HG03521 (cell line): ENCODE data around the gene MXRA5.
"Not testable (repeated sequence)": the region's sequence is repeated elsewhere in the genome, so short reads cannot be mapped to it uniquely, and the experiment has no call there.

Experiments used
- ATAC-seq: cut with Tn5 transposase; IDR thresholded peaks from one replicate; pipeline ENCODE4 v1.9.1; 2021; ENCODE audit warnings: mild to moderate bottlenecking, moderate library complexity; ENCODE audit not compliant: unreplicated experiment

The MXRA5 gene

DNA sequence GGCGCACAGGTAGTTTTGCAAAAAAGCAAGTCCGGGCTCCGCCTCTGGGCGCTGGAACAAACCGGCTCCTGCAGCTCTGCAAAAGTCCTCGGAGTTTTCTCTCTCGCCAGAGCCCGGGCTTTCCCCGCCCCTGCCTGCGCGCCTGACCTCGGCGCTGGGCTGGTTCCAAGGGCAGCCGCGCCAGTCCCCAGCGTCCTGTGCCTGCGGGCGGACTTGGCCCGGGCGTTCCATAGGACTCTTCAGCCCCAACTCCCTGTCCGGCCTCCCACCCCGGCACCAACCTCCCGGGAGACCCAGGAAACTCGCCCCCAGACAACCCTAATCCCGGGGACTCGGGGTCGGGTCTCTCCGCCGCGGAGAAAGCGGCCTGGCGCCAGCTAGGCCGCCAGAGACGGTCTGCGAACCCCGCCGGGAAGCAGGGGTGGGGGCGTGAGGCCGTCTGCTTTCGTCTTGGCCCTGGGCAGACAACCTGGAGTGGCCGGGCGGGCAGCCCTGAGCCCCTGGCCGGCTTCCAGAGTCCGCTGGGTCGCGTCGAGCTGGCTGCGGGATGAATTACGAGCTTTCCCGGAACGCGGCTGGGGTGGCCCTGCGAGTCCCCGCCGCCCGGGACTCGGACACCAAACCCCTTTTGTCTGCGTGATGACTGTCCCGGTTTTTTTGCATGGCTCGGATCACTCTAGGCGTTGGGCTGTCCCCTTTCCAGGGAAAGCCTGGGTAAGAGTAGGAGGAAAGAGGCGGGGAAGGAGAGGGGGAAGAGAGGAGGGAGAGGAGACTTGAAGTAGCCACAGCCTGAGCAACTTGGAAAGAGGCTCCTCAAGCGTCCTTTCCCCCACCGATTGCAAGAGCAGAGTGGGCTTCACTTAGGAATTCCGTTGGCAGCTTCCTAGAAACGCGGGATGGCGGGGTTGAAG lies 916 bp downstream of the MXRA5 start:
- no peak for ATAC-seq

GRCh38 chrX:3343569-3343968 lies 2.9 kb downstream of the MXRA5 start:
- not testable (repeated sequence) for ATAC-seq

DNA sequence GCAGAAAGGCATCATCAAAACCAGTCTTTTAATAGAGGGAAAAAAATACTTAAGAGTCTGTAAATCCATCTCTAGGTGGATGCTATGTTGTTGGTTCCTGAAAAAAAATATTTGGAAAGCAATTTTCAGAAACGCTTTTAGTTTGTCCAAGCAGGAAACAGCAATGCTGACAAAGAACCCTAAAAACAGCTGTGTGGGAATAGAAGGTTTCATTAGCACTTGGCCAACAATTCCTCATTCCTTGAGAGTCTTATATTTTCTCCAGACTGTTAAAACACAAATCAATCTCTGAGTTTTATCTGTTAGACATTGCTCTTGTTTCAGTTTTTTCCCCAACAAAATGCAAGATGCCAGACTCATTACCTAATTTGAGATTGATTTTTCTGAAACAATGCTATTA lies 6.4 kb downstream of the MXRA5 start:
- no peak for ATAC-seq

- ATAC-seq, result no peak
Observed at GRCh38 chrX:3326681-3327080, 19.8 kb downstream of the MXRA5 start.

GRCh38 chrX:3320471-3321046 lies 25.9 kb downstream of the MXRA5 start:
- no peak for ATAC-seq

- no peak for ATAC-seq
Observed at GRCh38 chrX:3317191-3317718, 29.2 kb downstream of the MXRA5 start.

- no peak for ATAC-seq
Observed at GRCh38 chrX:3312109-3312508, 34.3 kb downstream of the MXRA5 start.

GRCh38 chrX:3307881-3308280 lies 38.6 kb downstream of the MXRA5 start:
- no peak for ATAC-seq

DNA sequence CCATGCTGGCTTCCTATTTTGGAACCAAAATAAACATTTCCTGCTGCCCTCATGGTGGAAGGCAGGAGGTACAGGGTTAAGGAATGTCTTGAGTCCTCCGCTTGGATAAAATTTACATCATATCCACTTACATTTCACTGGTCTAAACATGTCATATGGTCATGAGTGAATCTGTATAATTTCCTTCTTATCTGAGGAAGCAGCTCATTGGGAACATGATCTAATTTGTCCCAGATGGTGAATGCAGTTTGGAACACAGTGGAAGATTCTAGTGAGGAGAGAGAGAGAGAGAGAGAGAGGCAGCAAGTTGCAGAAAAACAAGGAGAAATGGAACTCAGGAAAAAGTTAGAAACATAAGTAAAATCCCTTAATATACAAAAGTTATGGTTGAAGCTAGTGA lies 46.8 kb downstream of the MXRA5 start:
- ATAC-seq, result no peak

- ATAC-seq, result no peak
Observed at GRCh38 chrX:3295731-3296130, 50.7 kb downstream of the MXRA5 start.

DNA sequence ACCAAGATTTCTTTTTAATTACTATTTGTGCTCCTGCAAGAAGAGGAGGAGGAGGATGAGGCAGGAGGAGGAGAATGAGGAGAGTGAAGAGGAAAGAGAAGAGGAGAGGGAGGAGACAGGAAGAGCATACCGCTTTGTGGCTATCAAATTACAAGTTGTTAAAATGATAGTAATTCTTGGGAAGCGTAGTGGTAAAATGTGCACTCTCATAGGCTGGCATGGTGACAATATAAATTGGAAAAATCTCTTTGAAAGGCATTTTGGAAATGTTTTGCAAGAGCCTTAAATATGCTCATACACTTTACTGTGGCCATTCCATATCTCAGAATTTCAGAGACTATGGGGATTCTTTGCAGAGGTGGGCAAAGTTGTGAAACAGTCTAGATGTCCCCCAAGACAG lies 53.2 kb downstream of the MXRA5 start:
- no peak for ATAC-seq

DNA sequence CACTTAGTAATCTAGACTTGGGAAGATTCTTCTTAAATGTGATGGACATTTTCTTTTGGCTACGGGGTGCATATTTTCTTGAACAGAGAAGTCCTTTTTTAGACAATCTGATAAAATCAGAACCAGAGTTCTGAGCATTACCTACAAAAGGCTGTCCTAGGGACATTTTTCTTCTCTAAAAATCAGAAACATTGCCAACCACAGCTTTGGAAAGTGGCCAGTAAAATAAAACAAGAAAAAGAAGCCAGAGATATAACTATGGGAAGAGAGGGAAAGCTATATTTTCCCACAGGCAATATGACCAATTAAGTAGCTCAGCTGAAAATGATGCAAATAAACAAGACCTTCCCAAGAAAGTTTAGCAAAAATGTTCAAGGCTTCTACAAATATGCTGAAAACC lies 55.9 kb downstream of the MXRA5 start:
- no peak for ATAC-seq

- no peak for ATAC-seq
Observed at GRCh38 chrX:3286196-3286945, 60.1 kb downstream of the MXRA5 start.

GRCh38 chrX:3280706-3281105 lies 65.7 kb downstream of the MXRA5 start:
- no peak for ATAC-seq

- ATAC-seq, result not testable (repeated sequence)
Observed at GRCh38 chrX:3273668-3274067, 72.8 kb downstream of the MXRA5 start.

GRCh38 chrX:3271834-3272186 lies 74.6 kb downstream of the MXRA5 start:
- no peak for ATAC-seq

DNA sequence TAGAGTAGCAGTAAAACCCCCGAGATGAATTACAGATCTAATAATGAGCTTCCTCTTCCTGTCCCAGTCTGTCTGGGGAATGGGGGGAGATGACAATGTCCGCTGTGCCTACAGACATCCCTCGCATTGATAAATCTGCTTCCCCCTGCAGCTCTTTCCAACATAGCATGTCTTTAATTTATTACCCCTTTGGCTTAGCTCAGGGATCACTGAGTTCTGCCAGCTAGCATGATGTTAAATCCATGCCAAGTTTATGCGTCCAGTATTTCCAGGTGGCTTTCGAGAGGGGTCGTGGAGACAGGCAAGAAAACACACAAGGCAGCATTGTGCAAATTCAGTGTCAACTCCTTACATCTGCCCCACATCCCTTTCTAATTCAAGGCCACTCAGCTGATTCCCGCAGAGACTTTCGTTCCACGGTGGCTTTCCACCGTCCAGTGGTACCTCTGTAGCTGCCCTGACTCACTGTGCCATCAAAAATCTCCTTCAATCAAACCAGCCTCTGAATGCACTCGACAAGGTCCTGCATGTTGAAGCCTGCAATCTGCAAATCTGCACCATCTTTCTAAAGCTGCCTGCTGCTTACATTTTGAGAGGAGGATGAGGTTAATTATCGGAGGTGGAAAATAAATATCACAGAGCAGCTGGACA lies 75.1 kb downstream of the MXRA5 start:
- ATAC-seq, result no peak

DNA sequence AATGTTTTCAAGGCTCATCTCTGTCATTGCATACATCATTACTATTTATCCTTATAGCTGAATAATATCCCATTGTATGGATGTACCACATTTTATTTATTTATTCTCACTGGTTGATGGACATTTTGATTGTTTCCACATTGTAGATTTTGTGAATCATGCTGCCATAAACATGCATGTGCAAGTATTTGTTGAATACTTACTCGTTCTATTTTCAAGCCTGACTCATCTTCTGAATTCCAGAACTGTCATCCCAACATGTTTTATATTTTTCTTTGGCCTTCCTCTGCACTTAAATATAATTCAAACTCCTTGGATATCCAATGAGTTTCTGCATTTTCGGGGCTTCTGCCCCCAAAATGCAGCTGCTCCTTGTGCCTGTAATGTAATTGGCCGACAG lies 77.6 kb downstream of the MXRA5 start:
- no peak for ATAC-seq

DNA sequence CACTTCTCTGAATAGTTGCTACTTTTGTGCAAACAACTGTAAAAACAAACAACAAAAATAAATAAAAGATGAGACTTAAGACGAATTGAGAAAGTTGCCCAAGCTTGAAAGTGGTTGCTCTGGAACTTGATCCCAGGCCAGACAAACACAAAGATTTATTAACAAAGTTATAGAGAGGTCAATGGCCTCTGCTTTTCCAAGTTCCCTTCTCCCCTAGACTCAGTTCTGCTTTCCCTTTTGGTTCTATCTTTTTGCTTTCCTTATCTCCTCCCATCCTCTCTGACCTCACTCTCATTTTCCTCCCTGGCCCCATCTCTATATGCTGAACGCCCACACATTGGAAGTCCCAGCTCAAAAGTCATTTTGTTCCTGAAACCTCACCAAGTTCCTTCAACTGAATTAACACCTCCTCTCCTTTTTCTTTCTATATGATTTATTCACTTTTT lies 82.7 kb downstream of the MXRA5 start:
- no peak for ATAC-seq

DNA sequence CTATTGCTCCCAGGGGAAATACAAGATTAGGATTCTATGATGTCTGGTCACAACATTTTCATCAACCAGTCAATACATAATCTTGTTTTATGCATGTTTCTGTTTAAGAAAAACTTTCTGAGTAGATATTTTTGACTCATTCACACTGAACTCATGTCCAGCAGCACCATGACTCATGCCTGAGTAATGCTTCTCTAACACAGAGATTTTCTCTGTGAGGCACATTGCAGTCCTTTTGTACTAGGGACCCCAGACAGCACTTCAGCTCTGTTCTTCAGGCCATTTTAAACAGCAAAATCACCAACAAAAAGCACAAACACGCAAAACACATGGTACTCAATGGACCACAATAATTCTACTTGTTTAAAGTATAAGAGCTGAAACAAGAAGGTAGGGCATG lies 83.6 kb downstream of the MXRA5 start:
- no peak for ATAC-seq
